ENCODE measurements around the gene DNAH1. TPM values are rescaled to one million over a fixed set of nuclear protein-coding genes. Genes with fewer than 3 reads are reported as not detected.

Gene DNAH1
- total RNA-seq, 4 donors from 2014 or later: 19.3 to 103 (median 64.2) TPM

GRCh38 chr3:52399131-52399530, 83.0 kb downstream of the DNAH1 start:
- Histone ChIP-seq H3K9me3 (no peaks in the 10 kb centered on the region), H3K4me3 (no peak overlapping the region), H3K4me1 (no peaks in the 10 kb centered on the region), H3K27me3 (no peaks in the 10 kb centered on the region), H3K27ac (no peak overlapping the region), H3K36me3 (peaks cover 0 to 44% (median 0%) of the 10 kb centered on the region in 3 donors)
- no peak for DNase-seq
- TF ChIP-seq CTCF (IDR thresholded peaks at IDR 0.05) (no peak), POLR2A (IDR thresholded peaks at IDR 0.05) (no peak)

GRCh38 chr3:52399593-52399992, 83.5 kb downstream of the DNAH1 start:
- Histone ChIP-seq H3K4me1 (no peaks in the 10 kb centered on the region), H3K27me3 (no peaks in the 10 kb centered on the region), H3K9me3 (no peaks in the 10 kb centered on the region), H3K27ac (no peak overlapping the region), H3K36me3 (peaks cover 0 to 48% (median 0%) of the 10 kb centered on the region in 3 donors), H3K4me3 (no peak overlapping the region)
- TF ChIP-seq POLR2A (IDR thresholded peaks at IDR 0.05) (no peak), CTCF (IDR thresholded peaks at IDR 0.05) (no peak)
- peak in 1 of 3 donors; percentile 45 for DNase-seq

GRCh38 chr3:52400275-52400793, 84.2 kb downstream of the DNAH1 start:
- peak in 1 of 3 donors; percentile 49 for DNase-seq
- no peaks in the 10 kb centered on the region for H3K27me3 ChIP-seq
- TF ChIP-seq CTCF (IDR thresholded peaks at IDR 0.05) (no peak), POLR2A (IDR thresholded peaks at IDR 0.05) (no peak)
- no peak overlapping the region for H3K4me3 ChIP-seq
- H3K9me3 ChIP-seq: no peaks in the 10 kb centered on the region
- no peak overlapping the region for H3K27ac ChIP-seq
- peaks cover 0 to 56% (median 0%) of the 10 kb centered on the region in 3 donors for H3K36me3 ChIP-seq
- H3K4me1 ChIP-seq: no peaks in the 10 kb centered on the region

GRCh38 chr3:52401021-52401420, 84.9 kb downstream of the DNAH1 start:
- TF ChIP-seq CTCF (IDR thresholded peaks at IDR 0.05) (no peak), POLR2A (IDR thresholded peaks at IDR 0.05) (no peak)
- Histone ChIP-seq H3K36me3 (peaks cover 0 to 62% (median 0%) of the 10 kb centered on the region in 3 donors), H3K27me3 (no peaks in the 10 kb centered on the region), H3K4me3 (no peak overlapping the region), H3K27ac (no peak overlapping the region), H3K9me3 (no peaks in the 10 kb centered on the region), H3K4me1 (no peaks in the 10 kb centered on the region)
- DNase-seq: no peak

GRCh38 chr3:52401551-52401950, 85.4 kb downstream of the DNAH1 start:
- DNase-seq: peak in 1 of 3 donors; percentile 24
- Histone ChIP-seq H3K27me3 (no peaks in the 10 kb centered on the region), H3K9me3 (no peaks in the 10 kb centered on the region), H3K4me1 (peaks cover 0 to 3% (median 0%) of the 10 kb centered on the region in 4 donors), H3K36me3 (peaks cover 0 to 68% (median 0%) of the 10 kb centered on the region in 3 donors), H3K27ac (no peak overlapping the region), H3K4me3 (no peak overlapping the region)
- TF ChIP-seq CTCF (IDR thresholded peaks at IDR 0.05): no peak
- TF ChIP-seq POLR2A (IDR thresholded peaks at IDR 0.05): no peak

Data from Peyer's patch (tissue), 4 donors.